Adrenal gland (tissue), 5 donors: ENCODE results near the gene SOX10.

Source experiments
- POLR2A ChIP-seq, 2 donors: fragments of 450-650 bp; IDR thresholded peaks; one replicate each; pipeline ENCODE4 v1.6.1; 2017; ENCODE audit warnings: antibody characterized with exemption in 2 of 2, mild to moderate bottlenecking in 2 of 2, moderate library complexity in 1 of 2
- TF ChIP-seq, protein P1 (sequence below), 6 experiments: fragments of 450-650 bp in 4 of 6; fragments of 200-600 bp in 2 of 6; sonication (generic) in 1 of 6; IDR thresholded peaks; 1 replicate in 5 of 6; 2 replicates in 1 of 6; pipeline versions ENCODE4 v1.5.1 to v1.8.0; 2016 to 2021; ENCODE audit warnings: antibody characterized with exemption in 6 of 6, mild to moderate bottlenecking in 2 of 6, moderate library complexity in 1 of 6
- donor health status: DM: no; HTN: no; CAD: no.

DNA sequence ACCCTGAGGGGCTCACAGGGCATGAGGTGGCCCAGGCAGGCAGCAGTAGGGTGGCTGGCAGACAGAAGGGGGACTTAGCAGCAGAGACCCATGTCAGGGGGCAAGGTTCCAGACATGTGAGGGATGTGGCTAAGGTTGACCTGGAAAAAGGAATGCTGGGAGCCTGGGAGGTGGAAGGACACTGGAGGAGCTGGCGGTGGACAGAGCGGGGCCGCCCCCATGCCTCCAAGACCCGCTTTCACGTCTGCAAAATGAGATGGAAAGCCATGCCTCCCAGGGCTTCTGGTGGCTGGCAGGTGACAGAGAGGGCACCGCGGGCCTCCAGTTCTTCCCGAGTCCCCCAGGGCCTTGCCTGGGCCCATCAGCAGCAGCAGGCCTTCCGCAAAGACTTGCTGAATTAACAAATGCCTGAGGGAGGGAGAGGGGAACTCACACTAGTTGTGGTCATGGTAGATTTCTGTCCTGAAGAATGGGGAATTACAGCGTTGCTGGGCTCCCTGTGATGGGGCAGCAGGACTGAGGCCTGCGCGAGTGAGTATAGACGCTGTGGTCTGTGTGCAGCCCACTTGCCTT is 23.1 kb upstream of the SOX10 start:
- TF ChIP-seq, protein P1, sequence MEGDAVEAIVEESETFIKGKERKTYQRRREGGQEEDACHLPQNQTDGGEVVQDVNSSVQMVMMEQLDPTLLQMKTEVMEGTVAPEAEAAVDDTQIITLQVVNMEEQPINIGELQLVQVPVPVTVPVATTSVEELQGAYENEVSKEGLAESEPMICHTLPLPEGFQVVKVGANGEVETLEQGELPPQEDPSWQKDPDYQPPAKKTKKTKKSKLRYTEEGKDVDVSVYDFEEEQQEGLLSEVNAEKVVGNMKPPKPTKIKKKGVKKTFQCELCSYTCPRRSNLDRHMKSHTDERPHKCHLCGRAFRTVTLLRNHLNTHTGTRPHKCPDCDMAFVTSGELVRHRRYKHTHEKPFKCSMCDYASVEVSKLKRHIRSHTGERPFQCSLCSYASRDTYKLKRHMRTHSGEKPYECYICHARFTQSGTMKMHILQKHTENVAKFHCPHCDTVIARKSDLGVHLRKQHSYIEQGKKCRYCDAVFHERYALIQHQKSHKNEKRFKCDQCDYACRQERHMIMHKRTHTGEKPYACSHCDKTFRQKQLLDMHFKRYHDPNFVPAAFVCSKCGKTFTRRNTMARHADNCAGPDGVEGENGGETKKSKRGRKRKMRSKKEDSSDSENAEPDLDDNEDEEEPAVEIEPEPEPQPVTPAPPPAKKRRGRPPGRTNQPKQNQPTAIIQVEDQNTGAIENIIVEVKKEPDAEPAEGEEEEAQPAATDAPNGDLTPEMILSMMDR (IDR thresholded peaks at IDR 0.05) = no peak
- TF ChIP-seq POLR2A (IDR thresholded peaks at IDR 0.05) = no peak
